NB4 (cell line): ENCODE measurements around the gene BABAM1.

Experiments used
- DNase-seq: peaks from one replicate; pipeline ENCODE4 v3.0.0; 2010; ENCODE audit warnings: low read depth
- H3K4me3 ChIP-seq: one replicate; pipeline ENCODE4 v1.5.1; 2011; ENCODE audit warnings: mild to moderate bottlenecking, low read depth, low read length, moderate library complexity
- MYC ChIP-seq: IDR thresholded peaks from 2 replicates; pipeline ENCODE4 v1.6.1; 2011; ENCODE audit warnings: low read depth, low read length
- POLR2A ChIP-seq: IDR thresholded peaks from 2 replicates; pipeline ENCODE4 v1.6.1; 2011; ENCODE audit warnings: mild to moderate bottlenecking; ENCODE audit not compliant: insufficient read length; ENCODE audit errors: extremely low read depth
- TF ChIP-seq, protein P1 (sequence below): IDR thresholded peaks from 2 replicates; pipeline ENCODE4 v1.6.1; 2011; ENCODE audit warnings: low read depth, low read length
- TF ChIP-seq, protein P2 (sequence below): IDR thresholded peaks from one replicate; pipeline ENCODE4 v1.5.1; 2012; ENCODE audit warnings: low read depth, low read length

Gene BABAM1

DNA sequence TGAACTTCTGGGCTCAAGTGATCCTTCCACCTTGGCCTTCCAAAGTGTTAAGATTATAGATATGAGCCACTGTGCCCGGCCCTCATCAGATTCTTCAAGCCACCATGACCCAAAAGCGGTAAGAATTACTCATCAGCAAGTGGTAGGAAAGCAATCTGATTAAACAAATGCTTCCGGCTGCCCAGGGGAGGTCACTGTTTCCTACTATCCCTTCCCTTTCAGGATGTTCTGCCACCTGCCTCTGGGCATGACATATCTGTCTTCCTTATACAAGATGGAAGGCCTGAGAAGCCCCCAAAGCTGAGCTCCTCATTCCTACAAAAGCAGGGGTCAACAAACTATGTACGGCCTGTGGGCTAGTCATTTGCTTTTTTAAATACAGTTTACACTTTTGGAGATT lies 29.0 kb downstream of the BABAM1 start:
- H3K4me3 ChIP-seq = no peak overlapping the region
- TF ChIP-seq, protein P1, sequence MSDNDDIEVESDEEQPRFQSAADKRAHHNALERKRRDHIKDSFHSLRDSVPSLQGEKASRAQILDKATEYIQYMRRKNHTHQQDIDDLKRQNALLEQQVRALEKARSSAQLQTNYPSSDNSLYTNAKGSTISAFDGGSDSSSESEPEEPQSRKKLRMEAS = no peak
- peak; percentile 43 for DNase-seq

DNA sequence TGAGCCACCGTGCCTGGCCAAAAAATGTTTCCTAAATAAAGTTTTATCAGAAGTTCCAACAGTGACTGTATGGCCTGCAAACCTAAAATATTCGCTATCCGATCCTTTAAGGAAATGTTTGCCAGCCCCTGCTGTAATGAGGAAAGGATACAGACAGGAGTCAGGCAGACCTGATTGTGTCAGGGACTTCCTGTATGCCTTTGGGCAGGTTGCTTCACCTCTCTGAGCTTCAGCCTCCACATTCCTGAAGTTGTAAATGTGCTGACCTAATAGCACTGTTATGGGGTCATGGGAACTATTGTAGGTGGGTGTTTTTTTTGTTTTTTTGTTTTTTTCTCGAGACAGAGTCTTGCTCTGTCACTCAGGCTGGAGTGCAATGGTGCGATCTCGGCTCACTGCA lies 29.7 kb downstream of the BABAM1 start:
- no peak overlapping the region for H3K4me3 ChIP-seq
- TF ChIP-seq POLR2A = no peak
- TF ChIP-seq, protein P2, sequence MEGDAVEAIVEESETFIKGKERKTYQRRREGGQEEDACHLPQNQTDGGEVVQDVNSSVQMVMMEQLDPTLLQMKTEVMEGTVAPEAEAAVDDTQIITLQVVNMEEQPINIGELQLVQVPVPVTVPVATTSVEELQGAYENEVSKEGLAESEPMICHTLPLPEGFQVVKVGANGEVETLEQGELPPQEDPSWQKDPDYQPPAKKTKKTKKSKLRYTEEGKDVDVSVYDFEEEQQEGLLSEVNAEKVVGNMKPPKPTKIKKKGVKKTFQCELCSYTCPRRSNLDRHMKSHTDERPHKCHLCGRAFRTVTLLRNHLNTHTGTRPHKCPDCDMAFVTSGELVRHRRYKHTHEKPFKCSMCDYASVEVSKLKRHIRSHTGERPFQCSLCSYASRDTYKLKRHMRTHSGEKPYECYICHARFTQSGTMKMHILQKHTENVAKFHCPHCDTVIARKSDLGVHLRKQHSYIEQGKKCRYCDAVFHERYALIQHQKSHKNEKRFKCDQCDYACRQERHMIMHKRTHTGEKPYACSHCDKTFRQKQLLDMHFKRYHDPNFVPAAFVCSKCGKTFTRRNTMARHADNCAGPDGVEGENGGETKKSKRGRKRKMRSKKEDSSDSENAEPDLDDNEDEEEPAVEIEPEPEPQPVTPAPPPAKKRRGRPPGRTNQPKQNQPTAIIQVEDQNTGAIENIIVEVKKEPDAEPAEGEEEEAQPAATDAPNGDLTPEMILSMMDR = no peak
- TF ChIP-seq, protein P1 = no peak
- TF ChIP-seq MYC = no peak
- no peak for DNase-seq

DNA sequence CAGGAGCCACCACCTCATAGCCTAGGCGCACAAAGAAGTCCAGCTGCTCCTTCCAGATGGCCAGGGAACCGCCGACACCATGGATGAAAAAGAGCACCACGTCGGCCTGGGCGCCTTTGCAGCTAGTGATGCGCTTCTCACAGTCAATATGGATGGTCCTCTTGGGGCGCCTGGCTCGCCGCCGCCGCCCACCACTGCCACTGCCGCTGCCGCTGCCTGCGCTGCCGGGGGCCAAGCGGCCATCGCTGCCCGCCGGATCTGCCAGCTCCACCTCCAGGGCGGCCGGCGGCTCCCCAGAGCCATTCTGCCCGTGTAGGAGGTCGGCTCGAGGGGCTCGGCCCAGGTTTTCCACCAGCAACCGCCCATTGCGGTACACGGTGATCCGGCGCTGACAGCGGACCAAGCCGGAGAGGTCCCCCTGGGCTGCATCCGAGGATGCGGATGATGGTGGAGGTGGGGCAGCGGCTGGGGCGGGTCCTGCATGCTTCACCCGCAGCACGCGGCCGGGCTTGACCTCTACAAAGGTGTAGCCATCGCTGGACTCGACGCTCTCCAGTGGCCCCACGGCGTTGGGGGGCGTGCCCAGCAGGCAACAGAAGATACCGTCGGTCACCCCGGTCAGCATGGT lies 33.9 kb downstream of the BABAM1 start:
- no peak overlapping the region for H3K4me3 ChIP-seq
- TF ChIP-seq, protein P1 = no peak
- TF ChIP-seq, protein P2 = no peak
- TF ChIP-seq MYC (no peak), POLR2A (no peak)
- DNase-seq = no peak

DNA sequence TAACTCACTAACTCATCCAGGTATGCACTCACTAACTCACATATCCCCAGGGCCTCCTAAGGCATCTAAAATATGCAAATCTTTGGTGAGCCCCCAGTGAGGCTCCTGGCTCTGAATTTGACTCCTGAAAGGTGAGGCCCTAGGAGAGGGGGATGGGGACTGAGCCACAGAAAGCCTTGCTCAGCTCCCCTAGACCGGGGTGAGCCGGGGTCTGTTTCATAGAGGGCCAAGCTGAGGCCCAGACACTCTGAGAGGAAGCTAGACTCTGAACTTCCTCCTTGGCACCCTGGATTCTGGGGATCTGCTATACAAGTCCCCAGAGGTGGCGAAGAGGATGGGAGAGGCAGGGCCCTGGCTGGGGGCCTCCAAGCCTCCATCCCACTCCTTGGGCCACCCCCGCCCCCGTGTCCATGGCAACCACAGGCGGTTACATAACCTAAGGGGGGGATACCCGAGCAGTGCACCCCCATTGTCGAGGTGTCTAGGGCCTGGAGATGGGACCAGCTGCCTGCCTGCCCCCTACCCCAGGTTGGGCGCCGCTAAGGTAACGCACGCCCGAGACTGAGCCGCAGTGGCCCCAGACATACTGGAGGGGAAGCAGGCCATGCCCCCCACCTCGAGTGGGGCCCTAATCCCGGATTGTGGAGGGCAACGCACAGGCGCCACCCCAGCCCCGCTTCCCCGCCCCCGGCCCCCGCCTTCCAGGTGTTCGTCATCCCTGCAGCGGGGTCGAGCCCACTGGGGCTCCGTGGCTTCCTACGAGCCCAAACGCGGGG lies 35.3 kb downstream of the BABAM1 start:
- peak; percentile 68 for DNase-seq
- TF ChIP-seq, protein P1 = no peak
- TF ChIP-seq, protein P2 = no peak
- no peak for TF ChIP-seq POLR2A
- no peak overlapping the region for H3K4me3 ChIP-seq

DNA sequence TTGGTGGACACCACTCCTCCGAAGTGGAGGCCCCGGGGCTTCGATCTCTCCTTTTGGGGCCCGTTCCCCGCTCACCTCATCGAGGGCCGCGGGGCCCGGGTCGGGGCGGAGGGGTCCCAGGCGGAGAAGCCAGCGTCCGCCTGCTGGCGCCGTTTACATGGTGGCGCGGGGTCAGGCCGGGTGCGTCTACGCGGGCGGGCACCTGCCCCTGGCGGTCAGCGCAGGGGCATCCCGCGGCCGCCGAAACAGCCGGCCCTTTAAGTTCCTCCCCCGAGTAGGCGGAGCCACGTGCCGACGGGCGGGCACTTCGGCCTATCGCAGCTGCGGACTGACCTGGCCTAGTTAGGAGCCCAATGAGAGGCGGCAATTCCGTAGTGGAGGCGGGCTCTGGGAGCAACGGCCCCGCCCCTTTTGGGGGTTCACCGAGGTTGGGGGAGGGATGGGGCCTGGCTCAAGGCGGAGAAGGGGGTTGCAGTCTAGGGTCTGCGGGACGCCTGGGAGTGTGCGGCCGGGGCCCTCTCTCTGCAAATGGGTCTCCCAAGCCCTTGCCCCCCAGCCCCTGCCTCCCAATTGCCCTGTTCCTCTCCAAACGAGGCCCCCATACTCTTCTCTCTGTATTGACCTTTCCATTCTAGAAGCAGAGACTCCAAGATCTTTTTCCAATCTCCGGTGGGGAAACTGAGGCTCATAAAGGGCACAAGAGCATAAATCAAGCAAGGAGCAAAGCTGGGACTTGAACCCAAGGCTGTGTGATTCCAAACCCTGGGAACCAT lies 36.1 kb downstream of the BABAM1 start, which contains the start of gene ABHD8:
Gene ABHD8, minus strand, starts transcription at position 259 of the 773 bp plus-strand sequence. CDS start 1,809 bp downstream, outside the sequence.
- no peak within 1 kb of the TSS for H3K4me3 ChIP-seq
- DNase-seq = peak; percentile 80
- TF ChIP-seq, protein P1 = no peak

DNA sequence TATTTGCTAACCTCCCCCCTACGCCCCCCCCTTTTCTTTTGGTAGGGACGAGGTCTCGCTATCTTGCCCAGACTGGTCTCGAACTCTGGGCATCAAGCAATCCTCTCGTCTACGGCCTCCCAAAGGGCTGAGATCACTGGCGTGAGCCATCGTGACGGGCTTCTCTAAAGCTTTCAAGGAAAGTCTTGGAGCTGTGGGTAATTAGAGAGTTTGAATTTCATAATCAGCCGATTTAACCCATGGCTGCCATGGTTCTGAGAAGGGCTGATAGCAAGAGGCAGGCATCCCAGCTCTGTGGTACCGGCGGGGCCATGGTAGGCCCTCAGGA lies 36.7 kb downstream of the BABAM1 start:
- no peak overlapping the region for H3K4me3 ChIP-seq
- no peak for DNase-seq
- TF ChIP-seq MYC = no peak
- TF ChIP-seq, protein P2 = no peak
- TF ChIP-seq, protein P1 = no peak
- no peak for TF ChIP-seq POLR2A
